Karpas-422 (cell line): ENCODE results near the gene FUBP1. TPM values are rescaled to one million over a fixed set of nuclear protein-coding genes. Genes with fewer than 3 reads are reported as not detected.
"Not testable (repeated sequence)": the region's sequence is repeated elsewhere in the genome, so short reads cannot be mapped to it uniquely, and the experiment has no call there.

Source experiments
- DNase-seq: peaks from one replicate; pipeline ENCODE4 v3.0.0-alpha.2; 2015
- H2AFZ ChIP-seq: fragments of 200-600 bp; sonication (generic); 2 replicates; pipeline ENCODE4 v1.6.1; 2014; ENCODE audit warnings: antibody characterized with exemption, low read length, mixed read lengths
- H3K27ac ChIP-seq: fragments of 200-600 bp; sonication (generic); 2 replicates; pipeline ENCODE4 v1.5.1; 2014; ENCODE audit warnings: mild to moderate bottlenecking, low read length, moderate library complexity
- H3K27me3 ChIP-seq: fragments of 200-600 bp; sonication (generic); 2 replicates; pipeline ENCODE4 v1.6.1; 2014; ENCODE audit warnings: low read length, mixed read lengths
- H3K36me3 ChIP-seq: fragments of 200-600 bp; sonication (generic); 2 replicates; pipeline ENCODE4 v1.6.1; 2014; ENCODE audit warnings: low read length, mixed read lengths; ENCODE audit not compliant: insufficient read depth
- H3K4me1 ChIP-seq: fragments of 200-600 bp; sonication (generic); 2 replicates; pipeline ENCODE4 v1.6.1; 2014; ENCODE audit warnings: mild to moderate bottlenecking, low read length, mixed read lengths
- H3K4me2 ChIP-seq: fragments of 200-600 bp; sonication (generic); 2 replicates; pipeline ENCODE4 v1.6.1; 2014; ENCODE audit warnings: low read length, low read depth, mild to moderate bottlenecking; ENCODE audit not compliant: poor library complexity, severe bottlenecking
- H3K4me3 ChIP-seq: fragments of 200-600 bp; sonication (generic); 2 replicates; pipeline ENCODE4 v1.5.1; 2014; ENCODE audit warnings: mild to moderate bottlenecking, antibody characterized with exemption, low read length, mixed read lengths
- H3K79me2 ChIP-seq: fragments of 200-600 bp; sonication (generic); 2 replicates; pipeline ENCODE4 v1.6.1; 2014; ENCODE audit warnings: mild to moderate bottlenecking, low read length, mixed read lengths
- H3K9ac ChIP-seq: fragments of 200-600 bp; sonication (generic); 2 replicates; pipeline ENCODE4 v1.6.0; 2014; ENCODE audit warnings: low read length
- H3K9me2 ChIP-seq: fragments of 200-600 bp; sonication (generic), shearing (Covaris generic); replicated peaks from 2 replicates; pipeline ENCODE4 v1.6.0; 2014; ENCODE audit warnings: mild to moderate bottlenecking, low read length, moderate library complexity; ENCODE audit not compliant: insufficient read depth
- H3K9me3 ChIP-seq: fragments of 300-700, 200-600 bp; sonication (generic); 2 replicates; pipeline ENCODE4 v1.6.1; 2014; ENCODE audit warnings: low read length, mixed read lengths
- H4K20me1 ChIP-seq: fragments of 200-600 bp; sonication (generic); 2 replicates; pipeline ENCODE4 v1.6.1; 2014; ENCODE audit warnings: mild to moderate bottlenecking, antibody characterized with exemption, low read length, low read depth; ENCODE audit not compliant: insufficient read depth
- total RNA-seq: library from RNA; depleted of rRNA; stranded (reverse); fragments of >200 nt; shearing (Covaris generic); gene quantifications from 2 replicates; pipeline ENCODE4 v1.2.3, GENCODE V29; 2014; ENCODE audit warnings: low replicate concordance; rRNA removed

Gene FUBP1
- 159 and 214 TPM in 2 replicates for total RNA-seq

GRCh38 chr1:77978969-77979876 lies at the start of gene FUBP1:
TSS of gene FUBP1 (minus strand) at chr1:77979072. CDS start at chr1:77979004, 68 bp downstream.
- Histone ChIP-seq H3K27me3 (no peaks in the 10 kb centered on the region), H3K9me2 (no peaks in the 10 kb centered on the region), H3K79me2 (peaks cover 83% of the 10 kb centered on the region), H3K4me3 (peak within 1 kb of the TSS; percentile 85), H3K9me3 (no peaks in the 10 kb centered on the region), H3K4me1 (peaks cover 48% of the 10 kb centered on the region), H3K36me3 (peaks cover 35% of the 10 kb centered on the region), H4K20me1 (peaks cover 38% of the 10 kb centered on the region), H2AFZ (peak within 1 kb of the TSS; percentile 57), H3K4me2 (peak within 1 kb of the TSS; percentile 86), H3K27ac (peak within 1 kb of the TSS; percentile 89), H3K9ac (peak within 1 kb of the TSS; percentile 92)
- DNase-seq = peak; percentile 100

GRCh38 chr1:78021134-78021533 lies 42.3 kb upstream of the FUBP1 start:
- H3K9ac ChIP-seq, H3K9me2 ChIP-seq, H3K79me2 ChIP-seq, DNase-seq, H3K36me3 ChIP-seq, H3K4me2 ChIP-seq, H4K20me1 ChIP-seq, H3K27ac ChIP-seq, H3K27me3 ChIP-seq, H3K9me3 ChIP-seq, H3K4me1 ChIP-seq, H2AFZ ChIP-seq, H3K4me3 ChIP-seq: not testable (repeated sequence)

- H2AFZ ChIP-seq = no peak overlapping the region
These were observed 40.2 kb upstream of the FUBP1 start for GRCh38 chr1:78019024-78019423.

GRCh38 chr1:78015148-78015547 lies 36.3 kb upstream of the FUBP1 start:
- Histone ChIP-seq H3K36me3 (0 out of 2 replicates have a peak, but pooled peaks cover 8% of the 10 kb centered on the region), H3K9me3 (no peaks in the 10 kb centered on the region), H3K9ac (no peak overlapping the region), H3K27me3 (no peaks in the 10 kb centered on the region), H2AFZ (no peak overlapping the region), H3K79me2 (0 out of 2 replicates have a peak, but pooled peaks cover 8% of the 10 kb centered on the region), H3K4me1 (no peaks in the 10 kb centered on the region), H3K4me3 (no peak overlapping the region), H4K20me1 (no peaks in the 10 kb centered on the region), H3K4me2 (no peak overlapping the region), H3K9me2 (no peaks in the 10 kb centered on the region), H3K27ac (no peak overlapping the region)
- DNase-seq = no peak

More at GRCh38 chr1:78019024-78019423, 40.2 kb upstream of the FUBP1 start:
- no peak overlapping the region for H3K4me3 ChIP-seq
- H3K9me2 ChIP-seq = no peaks in the 10 kb centered on the region
- no peaks in the 10 kb centered on the region for H3K4me1 ChIP-seq
- no peaks in the 10 kb centered on the region for H3K9me3 ChIP-seq
- H3K4me2 ChIP-seq = no peak overlapping the region
- no peak for DNase-seq
- no peak overlapping the region for H3K27ac ChIP-seq
- H3K27me3 ChIP-seq = no peaks in the 10 kb centered on the region
- H4K20me1 ChIP-seq = no peaks in the 10 kb centered on the region
- no peak overlapping the region for H3K9ac ChIP-seq
- no peaks in the 10 kb centered on the region for H3K79me2 ChIP-seq
- 0 out of 2 replicates have a peak, but pooled peaks cover 8% of the 10 kb centered on the region for H3K36me3 ChIP-seq

- H3K27ac ChIP-seq = no peak overlapping the region
- no peak overlapping the region for H2AFZ ChIP-seq
- H3K4me2 ChIP-seq = no peak overlapping the region
- no peak for DNase-seq
- H3K9ac ChIP-seq = no peak overlapping the region
- peaks cover 41% of the 10 kb centered on the region for H3K79me2 ChIP-seq
- no peaks in the 10 kb centered on the region for H4K20me1 ChIP-seq
- H3K4me3 ChIP-seq = no peak overlapping the region
- H3K27me3 ChIP-seq = no peaks in the 10 kb centered on the region
- H3K4me1 ChIP-seq = peaks cover 17% of the 10 kb centered on the region
- no peaks in the 10 kb centered on the region for H3K9me3 ChIP-seq
- no peaks in the 10 kb centered on the region for H3K9me2 ChIP-seq
- H3K36me3 ChIP-seq = 0 out of 2 replicates have a peak, but pooled peaks cover 1% of the 10 kb centered on the region
These were observed 32.2 kb upstream of the FUBP1 start for GRCh38 chr1:78011050-78011449.

GRCh38 chr1:78009836-78010235 lies 31.0 kb upstream of the FUBP1 start:
- peaks cover 29% of the 10 kb centered on the region for H3K4me1 ChIP-seq
- no peak for DNase-seq
- no peak overlapping the region for H3K4me2 ChIP-seq
- no peak overlapping the region for H3K9ac ChIP-seq
- no peak overlapping the region for H3K4me3 ChIP-seq
- no peaks in the 10 kb centered on the region for H3K9me3 ChIP-seq
- no peaks in the 10 kb centered on the region for H3K9me2 ChIP-seq
- no peaks in the 10 kb centered on the region for H3K27me3 ChIP-seq
- no peaks in the 10 kb centered on the region for H4K20me1 ChIP-seq
- peaks cover 52% of the 10 kb centered on the region for H3K79me2 ChIP-seq
- H2AFZ ChIP-seq = no peak overlapping the region
- no peaks in the 10 kb centered on the region for H3K36me3 ChIP-seq
- no peak overlapping the region for H3K27ac ChIP-seq

- Histone ChIP-seq H3K27me3 (no peaks in the 10 kb centered on the region), H3K4me1 (peaks cover 33% of the 10 kb centered on the region), H3K27ac (no peak overlapping the region), H3K9me2 (no peaks in the 10 kb centered on the region), H3K36me3 (no peaks in the 10 kb centered on the region), H3K79me2 (peaks cover 53% of the 10 kb centered on the region), H3K4me2 (peak overlapping the region; percentile 19), H3K4me3 (no peak overlapping the region), H4K20me1 (no peaks in the 10 kb centered on the region), H2AFZ (no peak overlapping the region), H3K9me3 (no peaks in the 10 kb centered on the region), H3K9ac (no peak overlapping the region)
- no peak for DNase-seq
These were observed 30.4 kb upstream of the FUBP1 start for GRCh38 chr1:78009276-78009675.

- H2AFZ ChIP-seq = no peak overlapping the region
These were observed 28.9 kb upstream of the FUBP1 start for GRCh38 chr1:78007677-78008341.

More at GRCh38 chr1:78007677-78008341, 28.9 kb upstream of the FUBP1 start:
- H3K4me2 ChIP-seq = peak overlapping the region; percentile 19
- no peaks in the 10 kb centered on the region for H3K27me3 ChIP-seq
- no peak for DNase-seq
- H4K20me1 ChIP-seq = no peaks in the 10 kb centered on the region
- peaks cover 48% of the 10 kb centered on the region for H3K4me1 ChIP-seq
- H3K9me2 ChIP-seq = no peaks in the 10 kb centered on the region
- H3K36me3 ChIP-seq = no peaks in the 10 kb centered on the region
- H3K4me3 ChIP-seq = peak overlapping the region; percentile 25; the same call in 1 of the 2 replicates
- H3K79me2 ChIP-seq = peaks cover 53% of the 10 kb centered on the region
- no peak overlapping the region for H3K9ac ChIP-seq
- H3K27ac ChIP-seq = no peak overlapping the region
- H3K9me3 ChIP-seq = no peaks in the 10 kb centered on the region
